OCI-LY7 (cell line): ENCODE measurements around the gene GXYLT2. TPM values are rescaled to one million over a fixed set of nuclear protein-coding genes. Genes with fewer than 3 reads are reported as not detected.

Experiments used
- BruUV-seq: library from RNA; stranded (reverse); fragments of 400-500 nt; replicated peaks from 2 replicates; lab custom pipeline; 2021; lab: Mats Ljungman, UMichigan
- CTCF ChIA-PET: fragments of 300-600 bp; sonication (Branson Sonifier 250); formaldehyde crosslinking; loops from one replicate; lab custom pipeline; 2022; ENCODE audit warnings: antibody characterized with exemption; ENCODE audit not compliant: unreplicated experiment; lab: Charles Lee
- POLR2A ChIA-PET: fragments of 300-600 bp; sonication (Branson Sonifier 250); formaldehyde crosslinking; loops from one replicate; lab custom pipeline; 2022; ENCODE audit warnings: antibody characterized with exemption; lab: Charles Lee
- DNase-seq: peaks from one replicate; pipeline ENCODE4 v3.0.0-alpha.2; 2015; ENCODE audit warnings: low spot score
- H2AFZ ChIP-seq: fragments of 200-600 bp; sonication (generic), shearing (Covaris generic); 2 replicates; pipeline ENCODE4 v1.6.1; 2014; ENCODE audit warnings: mild to moderate bottlenecking, antibody characterized with exemption, low read length, moderate library complexity
- H3K27ac ChIP-seq: fragments of 200-600 bp; sonication (generic); 2 replicates; pipeline ENCODE4 v1.5.1; 2014; ENCODE audit warnings: mixed run types, low read depth, mild to moderate bottlenecking, moderate library complexity, low read length, inconsistent platforms; ENCODE audit not compliant: poor library complexity, severe bottlenecking
- H3K36me3 ChIP-seq: fragments of 200-600 bp; sonication (generic); 2 replicates; pipeline ENCODE4 v1.6.1; 2014; ENCODE audit warnings: mild to moderate bottlenecking, antibody characterized with exemption, low read length, moderate library complexity, mixed read lengths; ENCODE audit not compliant: insufficient read depth
- H3K4me1 ChIP-seq: fragments of 200-600 bp; sonication (generic); 2 replicates; pipeline ENCODE4 v1.5.1; 2014; ENCODE audit warnings: mild to moderate bottlenecking, low read length; ENCODE audit not compliant: insufficient read depth, poor library complexity, severe bottlenecking
- H3K4me2 ChIP-seq: fragments of 200-600 bp; sonication (generic); 2 replicates; pipeline ENCODE4 v1.6.1; 2014; ENCODE audit warnings: mild to moderate bottlenecking, low read length
- H3K4me3 ChIP-seq: fragments of 200-600 bp; sonication (generic); 2 replicates; pipeline ENCODE4 v1.5.1; 2014; ENCODE audit warnings: mild to moderate bottlenecking, low read depth, low read length; ENCODE audit not compliant: poor library complexity, severe bottlenecking
- H3K79me2 ChIP-seq: fragments of 200-600 bp; sonication (generic); 2 replicates; pipeline ENCODE4 v1.6.1; 2016; ENCODE audit warnings: low read depth, mild to moderate bottlenecking, low read length, moderate library complexity, mixed read lengths; ENCODE audit not compliant: insufficient read depth
- H3K9me2 ChIP-seq: fragments of 200-600 bp; sonication (generic); 2 replicates; pipeline ENCODE4 v1.6.1; 2016; ENCODE audit warnings: mild to moderate bottlenecking, low read length, mixed read lengths; ENCODE audit not compliant: insufficient read depth
- H3K9me3 ChIP-seq: fragments of 200-600 bp; sonication (generic); 2 replicates; pipeline ENCODE4 v1.6.1; 2014; ENCODE audit warnings: mild to moderate bottlenecking, mixed run types, low read length, mixed read lengths
- H4K20me1 ChIP-seq: fragments of 200-600 bp; sonication (generic); 2 replicates; pipeline ENCODE4 v1.6.1; 2014; ENCODE audit warnings: mild to moderate bottlenecking, antibody characterized with exemption, low read length, moderate library complexity, mixed read lengths; ENCODE audit not compliant: insufficient read depth
- CTCF ChIP-seq: fragments of 200-600 bp; sonication (generic); conservative IDR thresholded peaks from 2 replicates; pipeline ENCODE4 v1.5.1; 2014; ENCODE audit warnings: mild to moderate bottlenecking, antibody characterized with exemption, low read length, moderate library complexity, mixed read lengths
- EZH2phosphoT487 ChIP-seq: fragments of 200-600 bp; sonication (generic); IDR thresholded peaks from 2 replicates; pipeline ENCODE4 v1.6.1; 2018; ENCODE audit warnings: low read depth, borderline replicate concordance, mild to moderate bottlenecking, mixed run types, antibody characterized with exemption, low read length, moderate library complexity, mixed read lengths
- intact Hi-C: fragments of 100-400 bp; cut with micrococcal nuclease; formaldehyde crosslinking; loops from one replicate; pipeline ENCODE4 v1.10.0; 2022; ENCODE audit not compliant: unreplicated experiment
- total RNA-seq, 2 experiments: library from RNA; depleted of rRNA in 1 of 2; stranded (reverse); fragments of >200 nt in 1 of 2; shearing (Covaris generic) in 1 of 2; gene quantifications; 2 replicates each; pipeline ENCODE4 v1.2.3, GENCODE V29; 2014 to 2022

GXYLT2 gene
- total RNA-seq, 2 experiments from 2014 or later = not detected

GRCh38 chr3:72932416-72932815 lies 44.6 kb downstream of the GXYLT2 start:
- Histone ChIP-seq H4K20me1 (no peaks in the 10 kb centered on the region), H2AFZ (no peak overlapping the region), H3K79me2 (no peaks in the 10 kb centered on the region), H3K4me2 (no peak overlapping the region), H3K4me3 (no peak overlapping the region), H3K27ac (no peak overlapping the region), H3K9me3 (no peaks in the 10 kb centered on the region), H3K9me2 (no peaks in the 10 kb centered on the region), H3K4me1 (no peaks in the 10 kb centered on the region), H3K36me3 (no peaks in the 10 kb centered on the region)
- CTCF ChIA-PET = no interaction called here
- DNase-seq = no peak
- BruUV-seq = no TSS peak
- POLR2A ChIA-PET = no interaction called here
- no peak for TF ChIP-seq CTCF
- TF ChIP-seq EZH2phosphoT487 = no peak
- intact Hi-C loops = no loop called here

- Histone ChIP-seq H3K36me3 (no peaks in the 10 kb centered on the region), H3K27ac (no peak overlapping the region), H3K79me2 (no peaks in the 10 kb centered on the region), H3K9me2 (no peaks in the 10 kb centered on the region), H3K9me3 (no peaks in the 10 kb centered on the region), H3K4me2 (0 out of 2 replicates have a peak overlapping the region, but pooled peaks have one; percentile 2), H2AFZ (peak overlapping the region; percentile 86), H3K4me3 (no peak overlapping the region), H4K20me1 (no peaks in the 10 kb centered on the region), H3K4me1 (no peaks in the 10 kb centered on the region)
- ChIA-PET POLR2A (interaction anchor here (0.6 to 1.1 kb wide), 3 partner anchors 11 to 44 kb away, joined by 3 read pairs; no protein-coding TSS in a partner anchor), CTCF (no interaction called here)
- no TSS peak for BruUV-seq
- intact Hi-C loops = loop anchor here (1.0 to 5.0 kb wide), 4 partner anchors 59 to 564 kb away; no protein-coding TSS in a partner anchor
- TF ChIP-seq EZH2phosphoT487 (no peak), CTCF (peak; percentile 81)
- peak; percentile 59 for DNase-seq
Observed at GRCh38 chr3:72938471-72939265, 50.8 kb downstream of the GXYLT2 start.

- H4K20me1 ChIP-seq = no peaks in the 10 kb centered on the region
- no peaks in the 10 kb centered on the region for H3K4me1 ChIP-seq
- no peak for TF ChIP-seq CTCF
- no peak for TF ChIP-seq EZH2phosphoT487
- intact Hi-C loops = no loop called here
- ChIA-PET POLR2A (no interaction called here), CTCF (no interaction called here)
- no peaks in the 10 kb centered on the region for H3K36me3 ChIP-seq
- no peaks in the 10 kb centered on the region for H3K9me3 ChIP-seq
- no TSS peak for BruUV-seq
- H3K9me2 ChIP-seq = no peaks in the 10 kb centered on the region
- DNase-seq = no peak
- no peaks in the 10 kb centered on the region for H3K79me2 ChIP-seq
- no peak overlapping the region for H3K4me3 ChIP-seq
- no peak overlapping the region for H2AFZ ChIP-seq
- no peak overlapping the region for H3K27ac ChIP-seq
- no peak overlapping the region for H3K4me2 ChIP-seq
Observed at GRCh38 chr3:72941245-72941644, 53.4 kb downstream of the GXYLT2 start.
